Activated naive CD4-positive, alpha-beta T cell treated with anti-CD3 and anti-CD28 coated beads, Interleukin-2, amount 10 ng/mL, durations not matched to agents 7 days and 5 days (primary cell): ENCODE measurements around the gene CCL15.

Experiments used
- CTCF ChIA-PET: fragments of 350-600 bp; sonication (Branson Sonifier 250); formaldehyde crosslinking; loops from one replicate; lab custom pipeline; 2021; ENCODE audit warnings: antibody characterized with exemption; lab: Charles Lee
- DNase-seq: peaks from one replicate; pipeline ENCODE4 v3.0.0-alpha.2; 2020
- H3K27ac Mint-ChIP-seq: one replicate; pipeline ENCODE4 v1.8.0; 2021; ENCODE audit warnings: mild to moderate bottlenecking, moderate library complexity, mixed read lengths
- H3K27me3 Mint-ChIP-seq: one replicate; pipeline ENCODE4 v1.8.0; 2021; ENCODE audit warnings: mild to moderate bottlenecking, mixed read lengths
- H3K36me3 Mint-ChIP-seq: one replicate; pipeline ENCODE4 v1.8.0; 2021; ENCODE audit warnings: mixed read lengths
- H3K4me1 Mint-ChIP-seq: one replicate; pipeline ENCODE4 v1.8.0; 2021; ENCODE audit warnings: mixed read lengths
- H3K4me3 Mint-ChIP-seq: one replicate; pipeline ENCODE4 v1.8.0; 2021; ENCODE audit warnings: mild to moderate bottlenecking, moderate library complexity, mixed read lengths
- H3K9me3 Mint-ChIP-seq: one replicate; pipeline ENCODE4 v1.8.0; 2021; ENCODE audit warnings: mixed read lengths

CCL15 gene

DNA sequence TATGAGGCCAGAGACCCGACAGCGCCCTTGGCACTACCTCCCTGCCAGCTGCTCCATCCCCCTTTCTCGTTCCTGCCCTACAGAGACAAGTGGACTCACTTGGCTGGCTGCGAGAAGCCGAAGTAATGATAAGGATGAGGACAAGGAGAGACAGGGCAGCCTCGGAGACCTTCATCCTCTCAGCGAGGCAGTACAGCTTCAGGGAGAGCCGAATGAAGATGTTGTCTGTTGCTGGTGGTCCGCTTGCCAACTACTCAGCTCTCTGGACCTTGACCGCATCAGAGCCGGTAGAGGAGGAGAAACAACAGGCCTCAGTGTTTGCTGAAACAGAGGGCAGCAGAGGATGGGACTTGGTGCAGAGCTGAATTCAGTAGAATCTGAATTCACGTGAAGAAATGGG, 20.1 kb downstream of the CCL15 start, which contains the start of gene CCL16:
CCL16 (minus strand) TSS at position 252 of the 400 bp plus-strand sequence; CDS start at position 175, 77 bp downstream.
- Mint-ChIP-seq H3K9me3 (no peaks in the 10 kb centered on the region), H3K36me3 (no peaks in the 10 kb centered on the region), H3K4me3 (no peak within 1 kb of the TSS), H3K27me3 (peaks cover 18% of the 10 kb centered on the region), H3K4me1 (no peaks in the 10 kb centered on the region), H3K27ac (no peak within 1 kb of the TSS)
- DNase-seq, result no peak
- CTCF ChIA-PET, result interaction anchor here (1.4 to 2.9 kb wide), 2 partner anchors 12 to 167 kb away, joined by 4 to 13 read pairs; no protein-coding TSS in a partner anchor

DNA sequence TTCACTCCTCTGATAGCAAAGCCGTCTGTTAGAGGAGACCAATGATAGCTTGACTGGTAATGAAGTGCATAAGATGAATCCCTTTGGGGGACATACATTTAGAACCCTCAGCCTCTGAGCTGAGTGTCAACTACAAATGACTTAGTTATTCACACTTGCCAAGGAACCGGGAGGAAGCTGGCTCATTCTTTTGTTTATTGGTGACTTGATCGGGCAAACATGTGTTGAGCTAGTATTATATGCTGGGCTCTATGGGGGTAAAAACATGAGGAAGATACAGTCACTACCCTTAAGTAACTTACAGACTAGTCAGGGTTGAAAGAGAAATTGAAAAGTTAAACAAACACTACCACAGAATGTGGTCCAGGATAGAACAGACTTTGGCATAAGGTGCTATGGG, 23.0 kb downstream of the CCL15 start:
- H3K9me3 Mint-ChIP-seq, result no peaks in the 10 kb centered on the region
- H3K36me3 Mint-ChIP-seq, result no peaks in the 10 kb centered on the region
- H3K27ac Mint-ChIP-seq, result no peak overlapping the region
- no peak overlapping the region for H3K4me3 Mint-ChIP-seq
- no peak for DNase-seq
- H3K27me3 Mint-ChIP-seq, result peaks cover 14% of the 10 kb centered on the region
- CTCF ChIA-PET, result interaction anchor here (1.6 to 9.4 kb wide), 3 partner anchors 9 to 169 kb away, joined by 5 to 129 read pairs (median 6); no protein-coding TSS in a partner anchor
- H3K4me1 Mint-ChIP-seq, result no peaks in the 10 kb centered on the region

- Mint-ChIP-seq H3K4me1 (no peaks in the 10 kb centered on the region), H3K27me3 (peaks cover 14% of the 10 kb centered on the region), H3K9me3 (no peaks in the 10 kb centered on the region), H3K4me3 (no peak overlapping the region), H3K27ac (no peak overlapping the region), H3K36me3 (no peaks in the 10 kb centered on the region)
- DNase-seq, result no peak
- CTCF ChIA-PET, result interaction anchor here (0.6 to 9.4 kb wide), 4 partner anchors 8 to 170 kb away, joined by 3 to 129 read pairs (median 4); no protein-coding TSS in a partner anchor
Measured at GRCh38 chr17:35977509-35977908, 23.8 kb downstream of the CCL15 start.

- CTCF ChIA-PET, result interaction anchor here (1.0 to 9.4 kb wide), 5 partner anchors 9 to 509 kb away, joined by 3 to 129 read pairs (median 4); no protein-coding TSS in a partner anchor
- no peak for DNase-seq
- H3K4me1 Mint-ChIP-seq, result no peaks in the 10 kb centered on the region
- no peak overlapping the region for H3K27ac Mint-ChIP-seq
- peaks cover 26% of the 10 kb centered on the region for H3K27me3 Mint-ChIP-seq
- no peak overlapping the region for H3K4me3 Mint-ChIP-seq
- H3K9me3 Mint-ChIP-seq, result no peaks in the 10 kb centered on the region
- H3K36me3 Mint-ChIP-seq, result no peaks in the 10 kb centered on the region
Measured at GRCh38 chr17:35973333-35974260, 27.8 kb downstream of the CCL15 start.

GRCh38 chr17:35972945-35973332, 28.4 kb downstream of the CCL15 start:
- Mint-ChIP-seq H3K9me3 (no peaks in the 10 kb centered on the region), H3K27ac (no peak overlapping the region), H3K36me3 (no peaks in the 10 kb centered on the region), H3K4me1 (no peaks in the 10 kb centered on the region), H3K27me3 (peaks cover 27% of the 10 kb centered on the region), H3K4me3 (no peak overlapping the region)
- no peak for DNase-seq
- CTCF ChIA-PET, result interaction anchor here (1.0 to 9.4 kb wide), 4 partner anchors 9 to 510 kb away, joined by 3 to 129 read pairs (median 4); no protein-coding TSS in a partner anchor

DNA sequence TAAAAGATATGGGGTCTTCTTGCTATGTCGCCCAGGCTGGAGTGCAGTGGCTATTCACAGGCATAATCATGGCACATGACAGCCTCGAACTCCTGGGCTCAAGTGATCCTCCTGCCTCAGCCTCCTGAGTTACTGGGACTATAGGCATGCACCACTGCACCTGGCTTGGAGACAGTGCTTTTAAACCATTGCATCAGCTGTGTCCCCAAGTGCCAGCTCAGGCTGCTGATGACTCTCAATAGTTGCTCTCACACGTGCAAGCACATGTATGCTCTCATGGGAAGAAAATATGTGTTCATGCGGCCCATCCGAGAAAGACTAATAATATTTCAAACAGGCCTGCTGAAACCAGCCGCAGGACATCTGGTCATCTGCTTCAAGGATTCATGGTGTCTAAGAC, 28.8 kb downstream of the CCL15 start:
- Mint-ChIP-seq H3K9me3 (no peaks in the 10 kb centered on the region), H3K4me3 (no peak overlapping the region), H3K27me3 (peaks cover 24% of the 10 kb centered on the region), H3K36me3 (no peaks in the 10 kb centered on the region), H3K4me1 (no peaks in the 10 kb centered on the region), H3K27ac (no peak overlapping the region)
- CTCF ChIA-PET, result interaction anchor here (1.4 to 9.4 kb wide), 3 partner anchors 9 to 510 kb away, joined by 4 to 129 read pairs (median 4); no protein-coding TSS in a partner anchor
- DNase-seq, result no peak

DNA sequence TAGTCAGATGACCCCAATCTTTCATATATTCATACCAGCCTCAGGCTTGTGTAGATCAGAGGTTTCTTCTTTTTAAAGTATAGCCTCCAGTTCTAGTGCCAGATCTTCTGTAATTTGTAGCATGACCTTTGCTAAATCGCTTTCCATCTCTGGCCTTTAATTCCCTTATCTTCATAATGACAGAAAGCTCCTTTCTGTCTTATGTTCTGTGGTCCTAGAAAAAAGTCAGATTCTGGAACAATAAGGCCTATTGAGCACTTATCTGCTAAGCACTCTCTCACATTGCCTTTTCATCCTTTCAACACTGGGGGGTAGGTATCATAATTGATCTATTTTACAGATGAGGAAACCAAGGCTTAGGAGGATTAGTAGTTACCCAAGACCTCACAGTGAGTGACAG, 29.3 kb downstream of the CCL15 start:
- H3K9me3 Mint-ChIP-seq, result no peaks in the 10 kb centered on the region
- H3K27me3 Mint-ChIP-seq, result peaks cover 23% of the 10 kb centered on the region
- no peak for DNase-seq
- no peak overlapping the region for H3K4me3 Mint-ChIP-seq
- H3K4me1 Mint-ChIP-seq, result no peaks in the 10 kb centered on the region
- CTCF ChIA-PET, result interaction anchor here (1.0 to 9.4 kb wide), 3 partner anchors 101 to 511 kb away, joined by 3 to 129 read pairs (median 4); no protein-coding TSS in a partner anchor
- H3K27ac Mint-ChIP-seq, result no peak overlapping the region
- H3K36me3 Mint-ChIP-seq, result no peaks in the 10 kb centered on the region

- Mint-ChIP-seq H3K4me1 (no peaks in the 10 kb centered on the region), H3K4me3 (no peak overlapping the region), H3K36me3 (no peaks in the 10 kb centered on the region), H3K9me3 (no peaks in the 10 kb centered on the region), H3K27me3 (peaks cover 23% of the 10 kb centered on the region), H3K27ac (no peak overlapping the region)
- peak; percentile 82 for DNase-seq
- CTCF ChIA-PET, result interaction anchor here (0.7 to 3.6 kb wide), 24 partner anchors 8 to 609 kb away, joined by 3 to 78 read pairs (median 4); partner anchors contain the start of gene CCL16
Measured at GRCh38 chr17:35969558-35970380, 31.6 kb downstream of the CCL15 start.

DNA sequence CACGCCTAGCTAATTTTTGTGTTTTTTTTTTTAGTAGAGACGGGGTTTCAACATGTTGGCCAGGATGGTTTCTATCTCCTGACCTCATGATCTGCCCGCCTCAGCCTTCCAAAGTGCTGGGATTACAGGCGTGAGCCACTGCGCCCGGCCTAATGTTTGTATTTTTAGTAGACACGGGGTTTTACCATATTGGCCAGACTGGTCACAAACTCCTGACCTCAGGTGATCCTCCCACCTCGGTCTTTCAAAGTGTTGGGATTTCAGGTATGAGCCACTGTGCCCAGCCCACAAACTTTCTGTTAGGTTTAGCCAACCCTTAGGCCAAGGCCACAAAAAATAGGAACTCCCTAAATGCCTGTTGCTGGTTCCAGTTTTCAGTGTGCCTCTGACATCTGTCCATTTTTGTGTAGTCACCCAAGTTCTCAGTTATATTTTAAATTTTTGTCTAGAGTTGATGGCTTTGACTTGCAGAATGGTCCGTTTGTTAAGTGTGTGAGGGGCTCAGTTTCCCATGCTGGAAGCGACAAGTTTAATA, 32.8 kb downstream of the CCL15 start:
- no peaks in the 10 kb centered on the region for H3K9me3 Mint-ChIP-seq

DNA sequence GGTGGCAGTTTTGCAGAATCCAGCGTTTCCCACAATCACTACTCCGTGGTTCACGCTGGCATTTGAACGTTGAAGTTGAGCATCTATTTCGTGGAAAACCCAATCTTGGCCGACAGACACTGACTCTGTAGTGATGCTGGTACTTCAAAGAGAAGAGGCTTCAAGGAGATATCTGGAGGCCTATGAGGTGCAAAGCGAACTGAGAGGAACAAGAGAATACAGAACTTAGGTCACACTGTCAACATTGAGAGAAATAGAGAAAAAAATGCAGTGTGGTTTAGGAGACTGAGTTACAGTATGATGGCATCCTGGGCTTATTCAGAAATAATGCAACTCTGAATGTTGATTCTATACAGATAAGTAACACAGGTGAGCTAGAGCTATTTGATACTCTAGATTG, 36.1 kb downstream of the CCL15 start:
- Mint-ChIP-seq H3K27me3 (peaks cover 19% of the 10 kb centered on the region), H3K4me3 (no peak overlapping the region), H3K9me3 (no peaks in the 10 kb centered on the region), H3K27ac (no peak overlapping the region), H3K36me3 (no peaks in the 10 kb centered on the region), H3K4me1 (no peaks in the 10 kb centered on the region)
- DNase-seq, result no peak
- CTCF ChIA-PET, result interaction anchor here (0.6 to 1.7 kb wide), 3 partner anchors 9 to 184 kb away, joined by 3 to 9 read pairs (median 4); no protein-coding TSS in a partner anchor

More for the DNA sequence above, 32.8 kb downstream of the CCL15 start:
- H3K4me1 Mint-ChIP-seq, result no peaks in the 10 kb centered on the region
- H3K36me3 Mint-ChIP-seq, result no peaks in the 10 kb centered on the region
- DNase-seq, result no peak
- CTCF ChIA-PET, result interaction anchor here (1.0 to 3.6 kb wide), 8 partner anchors 7 to 517 kb away, joined by 3 to 78 read pairs (median 4); no protein-coding TSS in a partner anchor
- no peak overlapping the region for H3K4me3 Mint-ChIP-seq
- H3K27ac Mint-ChIP-seq, result no peak overlapping the region
- H3K27me3 Mint-ChIP-seq, result peaks cover 23% of the 10 kb centered on the region

- H3K9me3 Mint-ChIP-seq, result no peaks in the 10 kb centered on the region
- no peak for DNase-seq
- peaks cover 19% of the 10 kb centered on the region for H3K27me3 Mint-ChIP-seq
- H3K4me1 Mint-ChIP-seq, result no peaks in the 10 kb centered on the region
- no peak overlapping the region for H3K27ac Mint-ChIP-seq
- CTCF ChIA-PET, result interaction anchor here (0.7 to 1.3 kb wide), 3 partner anchors 10 to 115 kb away, joined by 3 to 4 read pairs (median 3); no protein-coding TSS in a partner anchor
- no peaks in the 10 kb centered on the region for H3K36me3 Mint-ChIP-seq
- no peak overlapping the region for H3K4me3 Mint-ChIP-seq
Measured at GRCh38 chr17:35963663-35964062, 37.7 kb downstream of the CCL15 start.

DNA sequence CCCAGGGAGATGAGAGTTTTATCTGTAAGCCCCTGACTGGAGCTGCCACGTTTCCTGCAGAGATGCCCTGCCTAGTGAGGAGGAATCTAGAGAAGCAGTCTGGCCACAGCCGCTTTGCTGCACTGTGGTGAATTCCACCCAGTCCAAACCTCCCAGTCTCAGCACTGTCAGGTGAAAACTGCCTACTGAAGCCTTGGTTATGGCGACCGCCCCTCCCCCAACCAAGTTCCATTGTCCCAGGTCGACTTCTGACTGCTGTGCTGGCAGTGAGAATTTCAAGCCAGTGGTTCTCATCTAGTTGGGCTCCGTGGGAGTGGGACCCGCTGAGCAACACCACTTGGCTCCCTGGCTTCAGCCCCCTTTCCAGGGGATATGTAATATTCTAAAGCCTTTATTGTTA, 47.6 kb downstream of the CCL15 start:
- Mint-ChIP-seq H3K27ac (no peak overlapping the region), H3K36me3 (no peaks in the 10 kb centered on the region), H3K4me3 (no peak overlapping the region), H3K9me3 (no peaks in the 10 kb centered on the region), H3K4me1 (no peaks in the 10 kb centered on the region), H3K27me3 (peaks cover 24% of the 10 kb centered on the region)
- CTCF ChIA-PET, result no interaction called here
- DNase-seq, result no peak

DNA sequence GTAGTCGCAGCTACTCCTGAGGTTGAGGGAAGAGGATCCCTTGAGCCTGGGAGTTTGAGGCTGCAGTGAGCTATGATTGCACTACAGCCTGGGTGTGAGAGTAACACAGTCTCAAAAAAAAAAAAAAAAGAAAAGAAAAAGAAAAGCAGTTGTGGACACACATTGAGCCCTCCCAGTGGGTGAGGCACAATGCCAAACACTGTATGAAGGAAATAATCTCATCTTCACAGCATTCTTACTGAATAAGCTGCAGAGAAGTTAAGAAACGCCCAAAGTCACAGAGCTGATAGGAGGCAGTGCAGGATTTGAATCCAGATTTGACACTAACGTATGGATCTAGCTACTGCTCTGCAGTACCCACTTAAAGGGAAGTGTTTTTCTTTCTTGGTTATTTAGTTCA, 52.0 kb downstream of the CCL15 start:
- CTCF ChIA-PET, result interaction anchor here (0.6 to 1.0 kb wide), 2 partner anchors 99 to 199 kb away, joined by 3 read pairs; no protein-coding TSS in a partner anchor

More for the DNA sequence above, 52.0 kb downstream of the CCL15 start:
- no peak for DNase-seq
- no peak overlapping the region for H3K27ac Mint-ChIP-seq
- peaks cover 2% of the 10 kb centered on the region for H3K4me1 Mint-ChIP-seq
- no peaks in the 10 kb centered on the region for H3K9me3 Mint-ChIP-seq
- peaks cover 29% of the 10 kb centered on the region for H3K27me3 Mint-ChIP-seq
- no peak overlapping the region for H3K4me3 Mint-ChIP-seq
- no peaks in the 10 kb centered on the region for H3K36me3 Mint-ChIP-seq
